ENCODE results near the gene FOLR2.
"Not testable (repeated sequence)": the region's sequence is repeated elsewhere in the genome, so short reads cannot be mapped to it uniquely, and the experiment has no call there.

FOLR2 gene

DNA sequence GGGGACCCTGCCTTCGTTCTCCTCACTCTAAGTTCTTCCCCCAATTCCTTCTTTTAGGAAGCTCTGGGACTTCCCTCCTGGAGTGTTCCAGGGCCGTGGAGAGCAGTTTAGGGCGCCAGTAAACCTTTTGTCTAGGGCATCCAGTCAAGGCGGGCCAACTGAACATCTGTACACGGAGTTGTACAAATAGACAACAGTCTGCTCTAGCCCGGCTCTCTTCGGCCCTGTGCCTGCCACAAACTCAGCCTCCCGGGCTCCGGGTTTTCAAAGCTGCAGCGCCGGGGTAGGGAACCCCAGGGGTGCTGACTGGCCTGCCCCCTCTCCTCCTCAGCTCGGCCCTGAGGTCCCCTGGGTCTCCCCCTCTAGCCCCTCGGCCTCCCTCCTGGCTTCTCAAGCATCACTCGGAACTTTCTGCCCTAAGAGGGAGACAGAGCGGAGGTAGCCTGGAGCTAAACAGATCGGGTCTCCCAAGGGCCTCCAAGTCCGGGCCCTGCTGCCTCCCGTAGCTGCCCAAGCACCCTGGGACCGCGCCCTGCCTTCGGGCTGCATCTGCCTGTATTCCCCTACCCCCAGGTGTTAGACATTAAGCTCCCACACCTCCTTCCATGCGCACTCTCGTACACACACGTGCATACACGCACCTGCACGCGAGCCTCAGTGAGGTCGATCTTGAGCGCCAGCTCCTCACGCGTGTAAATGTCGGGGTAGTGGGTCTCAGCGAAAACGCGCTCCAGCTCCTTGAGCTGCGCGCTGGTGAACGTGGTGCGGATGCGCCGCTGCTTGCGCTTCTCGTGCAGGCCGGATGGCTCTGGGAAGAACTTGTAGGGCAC is 24.1 kb downstream of the FOLR2 start:
- DNase-seq (ENCODE audit: low read depth) = peak; percentile 23

DNA sequence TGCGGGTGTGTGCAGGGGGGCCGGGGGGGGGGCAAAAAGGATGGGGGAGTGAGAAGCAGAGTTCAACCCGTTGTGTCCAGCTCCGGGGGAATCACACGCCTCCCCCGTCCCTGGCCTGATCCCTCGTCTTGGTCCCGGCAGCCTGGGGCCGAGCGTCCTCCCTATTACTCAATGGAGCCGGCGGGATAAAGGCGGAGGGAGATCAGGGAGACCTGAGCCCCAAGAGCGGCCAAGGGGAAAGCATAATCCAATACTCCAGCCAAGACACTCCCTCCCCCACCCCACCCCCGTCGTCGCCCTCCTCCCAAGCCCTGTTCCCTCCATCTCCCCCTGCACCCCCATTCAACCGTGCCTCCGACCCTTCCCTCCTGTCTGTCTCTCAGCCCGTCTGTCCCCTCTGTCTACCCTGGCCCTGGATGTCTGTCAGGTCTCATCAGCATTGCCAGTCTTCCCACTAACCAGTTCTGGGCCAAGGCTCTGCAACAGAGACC is 24.7 kb downstream of the FOLR2 start:
- DNase-seq (ENCODE audit: low read depth) = no peak

DNA sequence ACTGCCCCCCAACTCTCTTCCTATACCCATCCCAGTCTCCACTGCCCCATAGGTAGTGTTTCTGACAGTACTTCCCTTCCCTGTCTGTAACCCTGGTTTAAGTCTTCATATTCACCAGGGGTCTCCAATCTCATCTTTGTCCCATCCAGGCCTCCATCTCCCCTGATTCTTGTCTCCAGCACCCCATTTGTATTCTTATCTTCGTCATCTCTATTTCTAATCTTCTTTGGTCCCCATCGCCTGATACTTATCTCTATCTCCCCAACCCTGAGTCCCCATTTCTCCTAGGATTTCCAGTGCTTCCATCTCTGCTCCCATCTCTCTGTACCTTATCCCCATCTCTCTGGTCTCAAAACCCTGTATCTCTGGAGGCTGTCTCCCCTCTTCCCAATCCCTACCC is 25.5 kb downstream of the FOLR2 start:
- DNase-seq (ENCODE audit: low read depth) = no peak

DNA sequence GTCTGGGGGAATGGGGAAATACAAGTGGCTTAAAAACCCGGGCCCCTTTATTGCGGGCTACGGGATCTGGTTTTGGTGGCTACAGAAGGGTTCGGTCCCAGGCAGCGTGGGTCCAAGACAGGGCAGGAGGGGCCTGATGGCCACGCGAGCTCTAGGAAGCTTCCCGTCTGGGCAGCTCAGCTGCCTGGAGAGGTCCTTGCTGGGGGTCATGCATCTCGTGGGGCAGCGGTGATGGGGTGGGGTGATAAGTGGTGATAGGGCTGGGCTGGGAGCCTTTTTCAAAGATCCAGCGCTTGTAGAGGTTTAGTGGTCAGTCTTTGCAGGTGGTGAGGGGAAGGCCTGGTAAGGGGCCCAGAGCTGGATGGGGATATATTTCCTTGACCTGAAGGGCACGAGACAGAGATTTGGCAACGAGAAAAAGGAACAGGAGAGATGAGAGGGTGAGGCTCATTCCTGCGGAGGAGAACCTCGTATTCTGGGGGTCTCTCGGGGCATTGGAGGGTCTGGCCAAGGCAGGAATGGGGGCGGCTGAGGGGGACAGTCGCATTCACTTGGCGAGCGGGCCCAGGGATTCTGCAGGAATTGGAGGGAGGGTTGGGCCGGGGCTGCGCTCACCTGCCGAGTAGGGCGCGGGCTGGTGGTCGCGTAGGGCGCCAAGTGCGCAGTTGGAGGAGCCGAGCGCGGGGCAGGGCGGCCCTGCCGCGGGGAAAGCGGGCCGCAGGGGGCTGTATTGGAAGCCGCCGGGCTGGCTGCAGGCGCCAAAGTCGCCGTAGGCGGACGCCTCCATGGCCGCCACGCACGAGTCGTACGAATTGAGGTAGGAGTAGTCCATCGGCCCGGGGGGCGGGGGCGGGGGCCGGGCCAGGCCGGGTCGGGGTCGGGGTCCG is 26.8 kb downstream of the FOLR2 start:
- no peak for DNase-seq (ENCODE audit: low read depth)

DNA sequence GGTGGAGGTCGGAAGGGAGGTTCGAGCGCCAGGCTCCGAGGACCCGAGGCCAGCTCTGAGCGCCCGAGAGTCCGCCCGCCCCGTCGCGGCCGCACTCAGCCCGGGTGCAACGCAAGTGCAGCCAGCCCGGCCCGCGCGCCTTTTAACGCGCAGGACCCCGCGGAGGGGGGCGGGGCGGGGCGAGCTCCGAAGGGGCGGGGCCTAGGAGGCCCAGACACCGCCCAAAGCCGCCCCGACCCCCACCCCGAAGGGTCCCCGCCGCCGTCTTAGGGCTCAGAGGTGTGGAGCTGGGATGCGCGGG is 27.4 kb downstream of the FOLR2 start, which contains the start of gene PHOX2A:
Gene PHOX2A, minus strand, starts transcription at position 117 of the 301 bp plus-strand sequence. CDS start 172 bp downstream, outside the sequence.
- DNase-seq (ENCODE audit: low read depth) = no peak

DNA sequence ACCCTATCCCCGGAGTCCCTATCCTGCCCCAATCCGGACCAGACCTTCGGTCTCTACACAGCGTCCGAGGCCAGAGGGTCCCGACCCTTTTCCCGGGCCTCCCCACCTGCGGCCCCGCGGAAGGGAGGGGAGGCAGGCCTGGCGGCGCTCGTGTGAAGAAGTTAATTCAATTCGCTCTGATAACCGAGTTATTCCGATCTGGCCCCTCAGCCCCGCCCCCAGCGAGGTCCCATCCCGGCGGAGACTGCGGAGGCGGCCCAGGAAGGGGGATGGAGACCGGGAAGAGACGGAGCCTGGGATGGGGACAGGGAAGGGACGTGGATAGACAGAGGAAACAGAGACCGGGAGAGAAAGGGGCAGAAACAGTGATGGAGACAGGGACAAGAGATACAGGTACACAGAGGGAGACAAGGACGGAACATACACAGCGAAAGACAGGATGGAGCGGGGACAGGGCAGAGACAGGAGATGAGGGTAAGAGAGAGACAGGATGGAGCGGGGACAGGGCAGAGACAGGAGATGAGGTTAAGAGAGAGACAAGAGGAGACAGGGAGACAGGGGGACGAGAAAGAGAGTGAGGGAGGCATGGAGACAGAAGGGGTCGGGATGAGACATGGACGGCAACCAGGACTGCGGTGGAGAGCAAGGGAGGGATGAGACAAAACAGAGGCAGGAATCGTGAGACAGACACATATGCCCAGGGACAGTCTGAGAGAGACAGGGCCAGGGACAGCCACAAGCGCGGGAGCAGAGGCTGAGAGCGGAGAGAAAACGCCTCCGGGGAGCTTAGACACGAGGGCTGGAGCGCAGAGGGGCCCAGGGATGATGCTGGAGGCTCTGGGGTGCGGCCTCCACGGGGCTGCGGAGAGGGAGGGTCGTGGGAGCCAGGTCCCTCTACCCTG is 28.0 kb downstream of the FOLR2 start:
- DNase-seq (ENCODE audit: low read depth) = no peak

DNA sequence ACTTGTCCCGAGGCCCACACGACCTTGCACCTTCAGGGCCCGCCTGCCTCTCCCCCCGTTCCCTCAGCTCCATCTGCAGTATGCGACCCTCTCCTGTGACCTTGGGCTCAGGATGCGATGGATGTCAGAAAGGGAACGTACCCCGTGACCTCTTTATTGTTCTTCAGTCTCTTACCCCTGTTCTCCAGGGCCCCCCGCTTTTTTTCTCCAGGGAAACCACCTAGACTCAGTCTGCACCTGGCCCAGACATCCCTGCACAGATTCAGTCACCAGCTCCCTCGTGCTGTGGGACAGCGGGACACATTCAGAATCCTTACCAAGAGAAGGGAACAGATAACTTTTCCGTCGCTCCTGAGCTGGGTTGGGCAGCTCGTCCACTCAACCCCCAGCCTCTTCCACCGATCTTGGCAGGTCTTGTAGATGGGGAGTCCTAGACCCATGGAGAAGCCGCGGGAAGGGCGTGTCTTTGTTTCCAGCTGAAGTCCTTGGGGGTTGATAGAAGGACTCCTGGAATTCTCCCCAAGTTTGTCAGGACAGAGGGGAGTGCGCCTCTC is 28.7 kb downstream of the FOLR2 start:
- DNase-seq (ENCODE audit: low read depth) = no peak

DNA sequence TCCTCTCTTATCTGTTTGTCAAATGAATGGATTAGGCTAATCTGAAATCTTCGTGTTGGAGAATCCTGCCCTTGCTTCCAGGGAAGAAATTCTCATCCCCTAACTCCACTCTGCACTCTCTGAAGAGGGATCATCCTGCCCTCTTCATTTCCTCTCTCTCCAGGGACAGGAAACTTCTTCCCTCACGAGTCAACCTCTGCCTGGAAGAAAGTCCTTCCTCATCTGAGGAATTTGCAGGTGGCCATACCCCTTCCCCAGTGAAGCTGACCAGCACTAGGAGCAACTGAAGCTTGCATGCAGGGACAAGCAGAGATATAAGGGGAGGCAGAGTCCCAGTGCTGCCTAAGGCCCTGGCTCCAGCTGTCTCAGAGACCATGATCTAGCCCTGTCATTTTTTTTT is 31.0 kb downstream of the FOLR2 start:
- no peak for DNase-seq (ENCODE audit: low read depth)

DNA sequence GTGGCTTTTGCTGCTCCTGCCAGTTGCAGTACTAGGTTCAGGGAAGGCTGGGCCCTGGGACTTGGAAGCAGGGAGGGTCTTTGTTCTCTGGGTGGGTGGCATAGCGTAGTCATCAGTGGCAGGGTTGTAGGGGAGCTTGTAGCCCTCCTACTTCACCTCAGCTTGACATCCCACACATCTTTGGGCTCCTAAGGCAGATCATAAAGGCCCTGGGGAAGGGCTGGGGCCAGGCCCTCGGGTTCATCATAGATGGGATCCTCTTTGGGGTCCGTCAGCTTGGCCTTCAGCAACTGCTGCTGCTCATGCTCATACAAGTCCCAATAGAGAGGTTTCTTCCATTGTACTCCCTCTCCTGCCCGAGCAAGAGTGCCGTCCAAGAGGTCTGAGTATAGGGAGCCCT is 33.4 kb downstream of the FOLR2 start:
- DNase-seq (ENCODE audit: low read depth) = no peak

DNA sequence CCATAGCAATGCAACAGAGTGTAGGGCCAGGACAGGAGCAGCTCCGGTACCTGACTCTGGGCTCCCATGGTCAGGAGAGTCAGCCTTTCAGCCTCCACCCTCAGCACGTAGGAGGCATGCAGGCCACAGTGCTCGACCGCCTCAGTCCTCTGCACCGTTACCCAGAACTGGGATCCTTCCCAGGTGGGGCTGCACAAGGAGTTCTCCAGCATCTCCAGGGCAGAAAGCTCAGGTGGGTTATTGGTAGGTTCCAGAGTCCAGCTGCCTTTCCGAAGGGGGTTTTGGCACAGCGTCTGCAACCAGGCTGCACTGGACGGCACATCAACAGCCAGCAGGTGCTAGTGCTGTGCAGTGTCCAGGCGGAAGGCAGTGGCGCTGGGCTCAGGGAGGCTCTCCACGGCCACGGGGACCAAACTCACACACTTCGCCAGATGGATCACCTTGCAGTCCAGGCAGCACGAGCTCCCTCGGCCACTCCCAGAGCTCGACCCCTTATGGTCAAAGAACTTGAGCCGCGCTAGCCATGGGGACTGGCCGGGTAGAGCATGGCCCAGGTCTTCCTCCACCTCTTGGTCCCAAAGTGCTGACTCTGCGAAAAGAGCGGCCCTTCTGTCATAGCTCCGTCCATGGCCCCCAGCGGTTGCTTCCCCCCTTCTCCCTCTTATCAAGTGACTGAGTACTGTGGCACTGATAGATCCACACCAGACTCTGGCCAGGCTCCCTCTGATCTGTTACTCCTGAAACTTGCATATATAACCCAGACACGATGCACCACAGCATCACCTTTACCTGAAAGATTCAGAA is 34.3 kb downstream of the FOLR2 start:
- DNase-seq (ENCODE audit: low read depth) = no peak

DNA sequence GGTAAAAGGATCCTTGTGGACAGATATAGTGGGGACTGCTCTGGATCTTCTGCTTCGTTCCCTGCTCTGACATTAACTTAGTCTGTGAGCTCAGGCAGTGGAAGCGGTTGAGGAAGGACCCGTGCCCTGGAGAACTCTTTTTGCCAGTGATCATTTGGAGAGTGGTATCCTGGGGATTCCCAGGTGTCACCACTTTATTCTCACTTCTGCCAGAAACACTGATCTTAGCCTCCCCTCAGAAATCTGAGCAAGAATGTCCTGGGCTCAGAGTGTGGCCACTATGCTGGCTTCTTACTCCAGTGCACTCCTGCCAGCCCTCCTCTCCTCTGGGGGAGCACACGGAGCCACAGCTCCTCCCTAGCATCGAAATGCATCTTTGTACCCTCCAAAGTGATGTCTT is 35.0 kb downstream of the FOLR2 start:
- no peak for DNase-seq (ENCODE audit: low read depth)

DNA sequence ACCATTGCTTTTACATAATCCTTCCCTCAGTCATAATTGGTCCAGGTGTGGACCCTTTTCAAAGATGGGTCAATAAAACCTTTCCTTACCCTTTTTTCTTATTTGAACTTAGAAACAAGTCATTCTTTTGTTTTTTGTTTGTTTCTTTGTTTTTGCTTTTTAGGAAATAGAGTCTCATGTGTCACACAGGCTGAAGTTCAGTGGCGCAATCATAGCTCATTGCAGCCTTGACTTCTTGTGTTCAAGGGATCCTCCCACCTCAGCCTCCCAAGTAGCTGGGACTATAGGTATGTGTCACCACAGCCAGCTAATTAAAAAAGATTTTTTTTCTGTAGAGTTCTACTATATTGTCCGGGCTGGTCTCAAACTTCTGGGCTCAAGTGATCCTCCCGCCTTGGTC is 36.8 kb downstream of the FOLR2 start:
- no peak for DNase-seq (ENCODE audit: low read depth)

DNA sequence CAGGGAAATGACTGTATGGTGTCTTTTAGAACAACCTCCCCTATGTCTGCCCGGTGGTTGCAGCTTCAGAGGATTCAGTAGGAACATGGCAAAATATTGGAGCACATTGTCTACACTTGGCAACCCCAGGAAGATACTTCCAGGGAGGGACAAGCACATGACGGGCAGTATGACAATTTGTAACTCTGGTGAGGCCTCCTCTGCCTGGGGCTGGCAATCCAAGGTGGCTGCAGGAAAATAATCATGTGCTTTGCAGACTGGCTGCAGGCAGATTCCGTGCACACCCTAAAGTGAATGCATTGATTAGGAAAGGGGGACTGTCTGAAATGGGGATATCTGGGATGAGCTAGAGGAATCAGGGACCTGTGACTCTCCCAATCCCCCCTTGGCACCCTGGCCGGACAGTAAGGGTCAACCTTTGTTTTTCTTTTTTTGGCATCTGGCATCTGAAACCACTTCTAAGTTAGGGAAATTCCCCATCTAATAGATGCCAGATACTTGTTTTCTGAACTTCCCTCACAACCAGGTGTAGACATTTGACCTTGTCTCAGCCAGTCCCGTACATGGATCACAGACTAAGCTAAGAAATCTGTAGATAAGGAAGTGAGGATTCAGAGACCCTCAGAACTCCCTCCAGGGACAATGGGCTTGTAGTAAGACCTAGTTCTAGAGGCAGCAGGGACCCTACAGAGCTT is 37.9 kb downstream of the FOLR2 start:
- DNase-seq (ENCODE audit: low read depth) = no peak

DNA sequence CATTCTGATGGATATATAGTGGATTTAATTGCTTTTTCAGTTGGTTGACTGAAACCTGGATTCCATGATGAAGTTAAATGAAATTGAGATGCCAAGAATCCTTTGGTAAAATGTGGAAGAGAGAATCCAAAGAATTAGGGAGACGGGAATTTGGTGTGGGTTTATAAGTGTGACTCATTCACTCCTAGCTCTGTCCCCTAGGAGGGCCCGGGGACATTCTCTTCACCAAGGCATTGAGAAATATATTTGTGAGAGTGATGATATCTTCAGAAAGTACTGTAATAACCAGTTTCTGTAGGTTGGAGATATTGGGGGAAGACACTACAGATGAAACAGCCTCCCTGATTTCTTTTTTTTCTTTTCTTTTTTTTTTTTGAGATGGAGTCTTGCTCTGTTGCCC is 41.0 kb downstream of the FOLR2 start:
- peak; percentile 82 for DNase-seq (ENCODE audit: low read depth)

DNA sequence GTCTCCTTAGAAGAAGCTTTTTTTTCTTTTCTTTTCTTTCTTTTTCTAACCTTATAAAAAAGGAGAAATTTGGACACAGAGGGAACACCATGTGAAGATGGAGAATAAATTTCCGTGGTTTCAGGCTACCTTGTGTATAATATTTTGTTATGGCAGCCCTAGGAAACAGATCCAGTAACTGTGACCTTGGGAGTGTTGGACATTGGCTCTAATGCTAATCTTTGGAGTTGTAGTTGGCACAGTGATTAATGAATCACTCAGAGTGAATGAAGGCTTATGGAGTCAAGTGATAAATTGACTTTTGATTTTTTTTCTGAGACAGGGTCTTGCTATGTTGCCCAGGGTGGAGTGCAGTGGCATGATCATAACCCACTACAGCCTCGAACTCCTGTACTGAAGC is 42.9 kb downstream of the FOLR2 start:
- DNase-seq (ENCODE audit: low read depth) = no peak

DNA sequence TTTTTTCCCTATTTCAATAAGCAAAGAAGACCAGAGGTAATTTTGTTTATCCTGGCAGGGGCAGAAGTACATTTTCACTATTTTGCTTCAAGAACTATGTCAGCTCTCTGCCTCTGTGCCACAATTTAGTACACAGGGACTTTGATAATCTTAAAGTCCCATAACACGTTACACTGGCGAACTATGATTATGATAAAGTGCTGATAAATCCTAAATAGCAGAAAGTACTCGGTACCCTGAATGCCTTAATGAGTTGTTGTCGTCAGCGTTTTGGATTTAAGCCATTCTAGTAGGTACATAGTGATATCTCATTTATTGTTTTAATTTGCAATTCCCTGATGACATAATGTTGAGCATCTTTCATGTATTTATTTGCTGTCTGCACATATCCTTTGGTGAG is 44.0 kb downstream of the FOLR2 start:
- DNase-seq (ENCODE audit: low read depth) = no peak

DNA sequence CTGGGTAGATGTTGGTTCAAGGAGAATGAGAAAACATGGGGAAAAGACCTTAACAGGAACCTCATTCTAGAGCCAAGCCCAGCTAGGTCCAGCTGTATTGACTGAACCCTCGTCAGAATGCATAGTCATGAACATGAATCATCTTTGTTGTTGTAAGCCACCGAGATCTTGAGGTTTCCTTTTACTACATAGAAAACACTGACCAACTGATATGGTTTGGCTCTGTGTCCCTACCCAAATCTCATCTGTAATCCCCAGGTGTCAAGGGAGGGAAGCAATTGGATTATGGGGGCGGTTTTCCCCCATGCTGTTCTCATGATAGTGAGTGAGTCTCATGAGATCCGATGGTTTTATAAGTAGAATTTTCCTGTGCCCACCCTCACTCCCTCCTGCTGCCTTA is 46.8 kb downstream of the FOLR2 start:
- peak; percentile 71 for DNase-seq (ENCODE audit: low read depth)

DNA sequence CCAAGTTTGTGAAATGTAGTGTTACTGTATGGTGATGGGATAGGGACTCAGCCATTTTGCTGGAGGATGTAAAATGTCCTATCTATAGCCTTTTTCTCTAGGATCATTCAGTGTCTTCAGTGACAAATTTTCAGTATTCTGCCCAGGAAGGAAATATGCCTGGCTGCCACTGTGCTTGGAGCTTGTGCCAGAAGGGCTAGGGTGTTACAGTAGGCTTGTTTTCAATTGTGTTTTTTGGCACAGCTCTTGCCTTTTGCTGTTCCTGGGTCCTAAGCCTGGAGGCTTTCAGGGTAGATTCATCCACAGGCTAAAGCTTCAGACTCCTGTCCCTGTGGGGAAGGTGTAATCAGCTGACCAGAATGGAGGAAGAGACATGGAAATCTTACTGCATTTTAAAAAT is 49.4 kb downstream of the FOLR2 start:
- no peak for DNase-seq (ENCODE audit: low read depth)

DNA sequence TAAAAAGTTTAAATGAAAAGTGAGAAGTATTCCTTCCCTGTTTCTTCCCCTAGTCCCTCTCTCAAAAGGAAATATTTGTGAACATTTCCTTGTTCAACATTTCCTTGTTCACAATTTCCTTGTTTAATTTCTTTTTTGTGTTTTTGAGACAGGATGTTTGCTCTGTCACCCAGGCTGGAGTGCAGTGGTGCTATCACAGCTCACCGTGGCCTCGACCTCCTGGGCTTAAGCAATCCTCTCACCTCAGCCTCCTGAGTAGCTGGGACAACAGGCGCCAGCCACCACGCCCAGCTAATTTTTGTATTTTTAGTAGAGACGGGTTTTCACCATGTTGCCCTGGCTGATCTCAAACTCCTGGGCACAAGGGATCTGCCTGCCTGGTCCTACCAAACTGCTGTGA is 50.4 kb downstream of the FOLR2 start:
- not testable (repeated sequence) for DNase-seq (ENCODE audit: low read depth)

DNA sequence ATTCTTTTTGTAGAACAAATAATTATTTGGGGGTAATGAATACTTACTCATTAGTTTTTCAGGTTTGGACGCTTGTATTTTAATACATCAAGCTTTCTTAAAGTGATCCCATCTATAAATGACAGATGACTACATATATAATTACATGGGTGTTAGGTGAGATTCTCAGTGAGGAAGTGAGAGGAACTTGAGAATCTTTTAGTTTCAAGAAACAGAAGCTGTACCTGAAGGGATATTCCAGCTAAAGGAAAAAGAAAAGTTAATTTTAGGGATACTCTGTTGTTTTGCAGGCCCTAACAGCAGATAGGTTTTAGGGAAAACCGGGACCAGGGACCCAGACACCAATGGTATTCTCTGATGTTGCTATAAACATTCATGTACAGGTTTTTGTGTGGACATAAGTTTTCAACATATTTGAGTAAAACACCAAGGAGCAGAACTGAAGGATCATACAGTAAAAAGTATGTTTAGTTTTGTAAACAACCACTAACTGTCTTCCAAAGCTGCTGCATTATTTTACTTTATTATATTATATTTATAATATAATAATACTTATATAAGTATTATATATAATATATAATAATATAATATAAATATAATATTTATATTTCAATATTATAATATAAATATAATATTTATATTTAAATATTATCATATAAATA is 51.5 kb downstream of the FOLR2 start:
- DNase-seq (ENCODE audit: low read depth) = no peak

All from EH (cell line).